HEK293T (cell line): ENCODE measurements around the gene CCL21.

Experiments used
- ARNT ChIP-seq: fragments of 450-650 bp; IDR thresholded peaks from 2 replicates; pipeline ENCODE4 v1.6.1; 2017; ENCODE audit warnings: mild to moderate bottlenecking
- BHLHE40 ChIP-seq: fragments of 450-650 bp; IDR thresholded peaks from 2 replicates; pipeline ENCODE4 v1.6.1; 2016; ENCODE audit warnings: mild to moderate bottlenecking, moderate library complexity, borderline replicate concordance
- FOXA1 ChIP-seq: fragments of 450-650 bp; IDR thresholded peaks from 2 replicates; pipeline ENCODE4 v1.6.1; 2016; ENCODE audit warnings: mild to moderate bottlenecking
- FOXK2 ChIP-seq: fragments of 450-650 bp; IDR thresholded peaks from 2 replicates; pipeline ENCODE4 v1.6.1; 2016; ENCODE audit warnings: mild to moderate bottlenecking
- L3MBTL2 ChIP-seq: fragments of 450-650 bp; conservative IDR thresholded peaks from 2 replicates; pipeline ENCODE4 v1.6.1; 2016; ENCODE audit warnings: mild to moderate bottlenecking
- NFRKB ChIP-seq: fragments of 450-650 bp; IDR thresholded peaks from 2 replicates; pipeline ENCODE4 v1.6.1; 2016; ENCODE audit warnings: mild to moderate bottlenecking, moderate library complexity
- SP1 ChIP-seq: fragments of 450-650 bp; IDR thresholded peaks from 2 replicates; pipeline ENCODE4 v1.6.1; 2017
- SUZ12 ChIP-seq: fragments of 450-650 bp; IDR thresholded peaks from 2 replicates; pipeline ENCODE4 v1.6.1; 2016; ENCODE audit warnings: mild to moderate bottlenecking
- ZNF384 ChIP-seq: fragments of 450-650 bp; IDR thresholded peaks from 2 replicates; pipeline ENCODE4 v1.6.1; 2016
- TF ChIP-seq, protein P1 (sequence below): fragments of 450-650 bp; IDR thresholded peaks from 2 replicates; pipeline ENCODE4 v1.6.1; 2016

GRCh38 chr9:34662526-34663302 is 47.2 kb downstream of the CCL21 start, which contains the start of gene CCL27:
- TF ChIP-seq, protein P1, sequence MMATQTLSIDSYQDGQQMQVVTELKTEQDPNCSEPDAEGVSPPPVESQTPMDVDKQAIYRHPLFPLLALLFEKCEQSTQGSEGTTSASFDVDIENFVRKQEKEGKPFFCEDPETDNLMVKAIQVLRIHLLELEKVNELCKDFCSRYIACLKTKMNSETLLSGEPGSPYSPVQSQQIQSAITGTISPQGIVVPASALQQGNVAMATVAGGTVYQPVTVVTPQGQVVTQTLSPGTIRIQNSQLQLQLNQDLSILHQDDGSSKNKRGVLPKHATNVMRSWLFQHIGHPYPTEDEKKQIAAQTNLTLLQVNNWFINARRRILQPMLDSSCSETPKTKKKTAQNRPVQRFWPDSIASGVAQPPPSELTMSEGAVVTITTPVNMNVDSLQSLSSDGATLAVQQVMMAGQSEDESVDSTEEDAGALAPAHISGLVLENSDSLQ: no peak
- TF ChIP-seq SP1 (no peak), BHLHE40 (no peak), NFRKB (no peak), FOXK2 (no peak), ZNF384 (no peak), L3MBTL2 (no peak), FOXA1 (no peak), ARNT (no peak), SUZ12 (no peak)
